CD4-positive, alpha-beta T cell treated with Interleukin-15 for 1 hour (primary cell): Measurements from ENCODE around the gene SHB.

Experiments
- DNase-seq: peaks from one replicate; pipeline ENCODE4 v3.0.0-alpha.2; 2020

The SHB gene

DNA sequence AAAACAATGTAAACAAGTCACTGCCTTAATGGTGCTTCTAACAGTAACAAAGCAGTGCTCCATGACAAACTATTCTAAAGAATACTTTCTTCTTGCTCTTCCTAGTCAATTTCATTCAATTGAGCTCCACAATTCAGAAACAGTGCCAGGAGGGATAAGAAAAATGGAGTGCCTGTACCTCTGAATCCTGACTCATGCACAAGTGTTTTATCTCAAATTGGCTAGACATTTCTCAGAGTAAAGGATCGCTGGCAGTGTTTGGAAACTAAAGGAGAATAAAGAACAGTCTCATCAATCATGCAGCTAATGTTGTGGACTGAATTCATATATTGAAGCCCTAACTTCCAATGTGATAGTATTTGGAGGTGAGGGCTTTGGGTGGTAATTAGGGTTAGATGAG, 192.7 kb downstream of the SHB start:
- no peak for DNase-seq

DNA sequence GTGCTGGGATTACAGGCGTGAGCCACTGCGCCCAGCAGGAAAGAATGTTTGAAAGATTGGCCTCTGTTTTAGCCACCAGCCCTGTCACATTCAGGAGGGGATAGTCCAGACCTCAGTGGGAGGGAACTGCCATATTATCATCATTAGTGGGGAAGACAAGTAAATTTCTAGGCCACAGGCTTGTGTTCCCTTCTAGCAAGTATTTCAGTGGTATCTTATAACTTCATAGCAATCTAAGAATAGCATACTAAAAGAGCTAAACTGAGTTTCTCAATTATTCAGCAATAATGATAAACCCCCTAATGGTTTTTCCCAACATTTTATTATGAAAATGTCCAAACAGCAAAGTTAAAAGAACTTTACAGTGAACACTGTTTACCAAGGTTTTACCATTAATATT, 195.1 kb downstream of the SHB start:
- DNase-seq = no peak

DNA sequence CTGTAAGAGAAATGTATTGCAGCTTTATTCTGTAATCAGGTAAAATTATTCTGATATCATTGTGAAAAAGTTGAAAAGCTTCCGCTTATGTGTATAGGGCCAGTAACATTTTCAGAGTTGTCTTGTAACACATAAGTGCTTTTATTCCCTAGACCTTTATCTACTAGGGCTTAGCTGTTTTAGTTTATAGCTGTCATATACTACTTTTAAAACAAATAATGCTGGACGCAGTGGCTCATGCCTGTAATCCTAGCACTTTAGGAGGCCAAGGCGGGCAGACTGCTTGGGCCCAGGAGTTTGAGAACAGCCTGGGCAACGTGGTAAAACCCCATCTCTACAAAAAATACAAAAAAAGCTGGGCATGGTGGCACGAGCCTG, 198.2 kb downstream of the SHB start:
- DNase-seq = no peak

DNA sequence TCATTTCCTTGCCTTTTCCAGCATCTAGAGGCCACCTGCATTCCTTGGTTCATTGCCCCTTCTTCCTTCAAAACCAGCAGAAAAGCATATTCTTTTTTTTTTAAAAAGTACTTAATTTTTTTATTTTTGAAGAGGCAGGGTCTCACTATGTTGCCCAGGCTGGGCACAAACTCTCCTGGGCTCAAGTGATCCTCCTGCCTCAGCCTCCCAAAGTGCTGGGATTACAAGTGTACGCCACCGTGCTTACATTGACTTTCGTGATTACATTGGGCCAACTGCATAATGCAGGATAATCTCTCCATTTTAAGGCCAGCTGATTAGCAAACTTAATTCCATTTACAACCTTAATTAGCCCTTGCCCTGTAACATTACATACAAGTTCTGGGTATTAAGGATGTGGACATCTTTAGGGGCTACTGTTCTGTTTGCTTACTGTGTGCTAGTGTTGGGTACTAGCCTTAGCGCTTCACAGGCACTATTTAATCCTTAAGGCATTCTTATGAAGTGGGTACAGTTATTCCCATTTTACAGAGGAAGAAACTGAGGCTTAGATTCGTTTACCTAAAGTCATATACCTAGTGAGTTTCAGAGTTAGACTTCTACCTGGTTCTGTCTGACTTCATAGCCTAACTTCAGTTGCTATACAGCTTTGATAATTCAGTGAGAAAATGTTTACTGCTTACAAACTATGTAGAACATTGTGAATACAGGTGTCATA, 198.8 kb downstream of the SHB start:
- DNase-seq = no peak
